Lung (tissue), 12 donors: ENCODE measurements around the gene TMEM8B. TPM values are rescaled to one million over a fixed set of nuclear protein-coding genes. Genes with fewer than 3 reads are reported as not detected.

Experiments used
- ATAC-seq: fragments of 200-7000 bp; cut with Tn5 transposase; one replicate; pipeline ENCODE4 v1.9.1; 2020; ENCODE audit warnings: moderate number of reproducible peaks; ENCODE audit not compliant: insufficient read depth, low FRiP score
- DNase-seq, 3 donors: peaks; one replicate each; pipeline ENCODE4 v3.0.0-alpha.2; 2013 to 2017
- H3K27ac ChIP-seq, 2 donors: one replicate each; pipeline ENCODE4 v1.5.1; 2013; ENCODE audit warnings: mild to moderate bottlenecking in 2 of 2, moderate library complexity in 2 of 2, control low read depth in 1 of 2, inconsistent platforms in 1 of 2, low read depth in 1 of 2, low read length in 1 of 2
- H3K27me3 ChIP-seq, 3 donors: one replicate each; pipeline ENCODE4 v1.5.1; 2013; ENCODE audit warnings: low read length in 2 of 3; ENCODE audit not compliant: control insufficient read depth in 3 of 3, insufficient read depth in 3 of 3
- H3K36me3 ChIP-seq, 4 donors: one replicate each; pipeline ENCODE4 v1.5.1; 2013; ENCODE audit warnings: low read length in 4 of 4, mild to moderate bottlenecking in 1 of 4, moderate library complexity in 1 of 4; ENCODE audit not compliant: control insufficient read depth in 4 of 4, insufficient read depth in 4 of 4
- H3K4me1 ChIP-seq, 5 donors: one replicate each; pipeline ENCODE4 v1.5.1; 2013; ENCODE audit warnings: low read length in 5 of 5, mild to moderate bottlenecking in 2 of 5, moderate library complexity in 1 of 5; ENCODE audit not compliant: control insufficient read depth in 5 of 5, insufficient read depth in 5 of 5
- H3K4me3 ChIP-seq: one replicate; pipeline ENCODE4 v1.5.1; 2013; ENCODE audit warnings: mild to moderate bottlenecking, control low read depth, moderate library complexity
- H3K9ac ChIP-seq, 2 donors: one replicate each; pipeline ENCODE4 v1.5.1; 2013; ENCODE audit warnings: low read length in 2 of 2, control low read depth in 1 of 2; ENCODE audit not compliant: insufficient read depth in 1 of 2
- H3K9me3 ChIP-seq, 4 donors: one replicate each; pipeline ENCODE4 v1.5.1; 2013; ENCODE audit warnings: low read length in 3 of 4, mild to moderate bottlenecking in 1 of 4, moderate library complexity in 1 of 4; ENCODE audit not compliant: control insufficient read depth in 4 of 4, insufficient read depth in 3 of 4
- WGBS, 2 donors: extraction: QIAGEN DNeasy Blood & Tissue Kit; methylation state at CpG; one replicate each; pipeline ENCODE4 v1.1.7; 2013; 5-methylcytosine and 5-hydroxymethylcytosine counted together
- polyA plus RNA-seq, 2 donors: library from polyadenylated mRNA; stranded (reverse); fragments of 200-250 nt; gene quantifications; one replicate each; pipeline ENCODE4 v1.2.1, GENCODE V29; 2013
- total RNA-seq, 2 donors: library from RNA; depleted of rRNA in 1 of 2; stranded (reverse); fragments of >200 nt in 1 of 2; gene quantifications; one replicate each; pipeline ENCODE4 v1.2.1, GENCODE V29; 2014 to 2021
- TF ChIP-seq, protein P1 (sequence below): IDR thresholded peaks from 2 replicates; pipeline ENCODE4 v1.5.1; 2012; ENCODE audit warnings: mild to moderate bottlenecking; ENCODE audit errors: control extremely low read depth, extremely low read depth
- donor health status: control.
- donor health status: control.
- donor health status: Bipolar disorder and iron deficiency.
- donor health status: healthy.
- donor health status: DM: yes; HTN: yes; CAD: no.

Gene TMEM8B
- total and polyA plus RNA-seq, 4 donors = 6.3 to 13.1 (median 9.1) TPM

DNA sequence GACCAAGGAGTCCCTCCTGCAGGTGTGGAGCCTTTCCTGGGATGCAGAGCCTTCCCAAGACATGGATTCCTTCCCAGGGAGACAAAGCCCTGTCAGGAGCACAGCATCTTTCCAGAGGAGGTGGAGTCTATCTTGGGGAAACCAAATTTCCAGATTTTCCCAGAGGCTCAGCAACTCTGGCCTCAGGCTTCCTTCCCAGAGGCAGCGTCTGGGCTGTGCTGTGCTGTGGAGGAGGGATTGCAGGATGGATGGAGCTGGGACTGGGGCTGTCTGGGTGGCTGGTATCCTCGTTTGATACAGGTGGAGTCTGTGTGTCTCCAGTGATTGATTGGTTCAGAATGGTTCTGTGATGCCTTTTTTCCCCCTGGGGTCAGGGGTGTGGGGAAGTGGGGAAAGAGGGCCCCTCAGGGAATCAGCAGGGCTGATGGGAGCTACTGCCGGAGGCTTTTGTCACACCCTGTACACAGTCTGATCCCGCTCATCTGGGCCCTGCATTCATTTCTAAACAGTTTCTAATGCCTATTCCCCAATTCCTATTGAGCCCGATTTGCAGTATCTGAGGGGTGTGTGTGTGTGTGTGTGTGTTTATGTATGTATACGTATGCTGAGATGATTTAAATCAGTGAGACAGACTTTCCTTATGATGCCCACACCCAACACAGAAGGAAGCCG is 25.2 kb downstream of the TMEM8B start:
- DNase-seq (no peak), ATAC-seq (no peak)
- H3K9me3 ChIP-seq = no peaks in the 10 kb centered on the region
- H3K27ac ChIP-seq = no peak overlapping the region
- peaks cover 0 to 4% (median 0%) of the 10 kb centered on the region in 5 donors for H3K4me1 ChIP-seq
- 91 to 93% methylated on average over 7 of the region's 7 CpGs for WGBS, 2 donors
- peaks cover 0 to 16% (median 6%) of the 10 kb centered on the region in 4 donors for H3K36me3 ChIP-seq
- no peaks in the 10 kb centered on the region for H3K27me3 ChIP-seq
- no peak overlapping the region for H3K4me3 ChIP-seq
- TF ChIP-seq, protein P1, sequence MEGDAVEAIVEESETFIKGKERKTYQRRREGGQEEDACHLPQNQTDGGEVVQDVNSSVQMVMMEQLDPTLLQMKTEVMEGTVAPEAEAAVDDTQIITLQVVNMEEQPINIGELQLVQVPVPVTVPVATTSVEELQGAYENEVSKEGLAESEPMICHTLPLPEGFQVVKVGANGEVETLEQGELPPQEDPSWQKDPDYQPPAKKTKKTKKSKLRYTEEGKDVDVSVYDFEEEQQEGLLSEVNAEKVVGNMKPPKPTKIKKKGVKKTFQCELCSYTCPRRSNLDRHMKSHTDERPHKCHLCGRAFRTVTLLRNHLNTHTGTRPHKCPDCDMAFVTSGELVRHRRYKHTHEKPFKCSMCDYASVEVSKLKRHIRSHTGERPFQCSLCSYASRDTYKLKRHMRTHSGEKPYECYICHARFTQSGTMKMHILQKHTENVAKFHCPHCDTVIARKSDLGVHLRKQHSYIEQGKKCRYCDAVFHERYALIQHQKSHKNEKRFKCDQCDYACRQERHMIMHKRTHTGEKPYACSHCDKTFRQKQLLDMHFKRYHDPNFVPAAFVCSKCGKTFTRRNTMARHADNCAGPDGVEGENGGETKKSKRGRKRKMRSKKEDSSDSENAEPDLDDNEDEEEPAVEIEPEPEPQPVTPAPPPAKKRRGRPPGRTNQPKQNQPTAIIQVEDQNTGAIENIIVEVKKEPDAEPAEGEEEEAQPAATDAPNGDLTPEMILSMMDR = no peak
- H3K9ac ChIP-seq = no peak overlapping the region

DNA sequence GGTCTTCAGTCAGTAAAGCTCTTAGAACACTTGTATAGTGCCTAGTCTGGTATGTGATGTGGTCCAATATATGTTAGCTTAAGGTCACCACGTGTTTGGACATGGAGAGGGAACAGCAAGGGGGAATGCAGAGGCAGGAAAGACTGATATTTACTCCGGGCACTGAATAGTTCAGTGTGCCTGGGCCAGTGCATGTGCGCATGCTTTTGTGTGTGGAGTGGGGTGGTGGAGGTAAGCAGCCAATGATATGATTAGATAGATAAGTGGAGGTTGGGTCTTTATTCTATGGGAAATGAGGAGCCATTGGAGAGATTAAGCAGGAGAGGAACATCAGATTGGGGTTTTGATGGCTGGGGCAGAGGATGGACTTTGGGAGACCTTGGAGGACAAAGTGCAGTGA is 27.2 kb downstream of the TMEM8B start:
- WGBS, 2 donors = 79% methylated on average over 3 of the region's 3 CpGs
- Histone ChIP-seq H3K4me3 (no peak overlapping the region), H3K9me3 (no peaks in the 10 kb centered on the region), H3K4me1 (peaks cover 0 to 11% (median 0%) of the 10 kb centered on the region in 5 donors), H3K27me3 (no peaks in the 10 kb centered on the region), H3K27ac (no peak overlapping the region), H3K36me3 (peaks cover 0 to 14% (median 6%) of the 10 kb centered on the region in 4 donors), H3K9ac (no peak overlapping the region)
- DNase-seq (no peak), ATAC-seq (no peak)
- TF ChIP-seq, protein P1 = no peak

DNA sequence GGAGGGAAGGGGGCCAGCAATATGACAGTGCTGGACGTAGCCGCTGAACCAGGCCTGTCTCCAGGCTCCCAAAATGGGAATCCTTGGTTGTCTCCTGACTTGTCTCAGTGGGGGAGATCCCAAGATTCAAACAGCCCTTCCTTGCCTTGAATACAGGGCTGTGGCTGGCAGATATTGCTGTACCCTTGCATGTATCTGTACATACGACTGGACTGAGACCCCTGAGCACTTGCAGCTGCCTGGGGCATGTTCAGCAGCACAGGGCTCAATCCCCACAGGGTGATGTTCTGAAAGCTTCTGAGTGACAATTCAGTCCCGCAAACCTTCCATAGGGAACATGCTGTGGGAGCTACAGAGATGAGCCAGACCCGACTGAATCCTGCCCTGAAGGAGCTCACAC is 27.9 kb downstream of the TMEM8B start:
- no peak for DNase-seq
- WGBS, 2 donors = 89 to 91% methylated on average over 5 of the region's 5 CpGs
- no peak overlapping the region for H3K27ac ChIP-seq

More for the DNA sequence above, 27.9 kb downstream of the TMEM8B start:
- Histone ChIP-seq H3K4me1 (peaks cover 0 to 11% (median 0%) of the 10 kb centered on the region in 5 donors), H3K27me3 (no peaks in the 10 kb centered on the region), H3K9ac (no peak overlapping the region), H3K36me3 (peaks cover 0 to 12% (median 5%) of the 10 kb centered on the region in 4 donors), H3K9me3 (no peaks in the 10 kb centered on the region), H3K4me3 (no peak overlapping the region)
- TF ChIP-seq, protein P1 = no peak
- ATAC-seq = no peak
